ENCODE measurements around the gene PXDC1.

- no peak for TF ChIP-seq CTCF (IDR thresholded peaks at IDR 0.05; ENCODE audit: low read depth, low read length)
- TF ChIP-seq POLR2A (IDR thresholded peaks at IDR 0.05; ENCODE audit: extremely low read depth, insufficient read length) = no peak
Observed at GRCh38 chr6:3757241-3757641, 5.7 kb upstream of the PXDC1 start.

All from NB4 (cell line).